Fibroblast of skin of left quadriceps (primary cell): ENCODE data around the gene ERP44.
A peak's percentile ranks its signal among the peaks of the same experiment; 100 is the strongest.
"Not testable (repeated sequence)": the region's sequence is repeated elsewhere in the genome, so short reads cannot be mapped to it uniquely, and the experiment has no call there.

Source experiments
- DNase-seq, 2 experiments: peaks; one replicate each; pipeline ENCODE4 v3.0.0-alpha.2; 2013; ENCODE audit warnings: low read depth in 2 of 2

The ERP44 gene

GRCh38 chr9:100098887-100099721 is at the start of gene ERP44, which contains the start of gene INVS:
Gene ERP44, minus strand, starts transcription at chr9:100099000. Its CDS starts 160 bp downstream, at chr9:100098840.
Gene INVS, plus strand, starts transcription at chr9:100099243. Its CDS starts 5,279 bp downstream, at chr9:100104522.
- DNase-seq: peak; percentile 98

GRCh38 chr9:100145976-100146375 is 47.2 kb upstream of the ERP44 start:
- DNase-seq: not testable (repeated sequence)

- not testable (repeated sequence) for DNase-seq
Measured at GRCh38 chr9:100145167-100145934, 46.6 kb upstream of the ERP44 start.

- DNase-seq: not testable (repeated sequence)
Measured at GRCh38 chr9:100141862-100142261, 43.1 kb upstream of the ERP44 start.

- DNase-seq: not testable (repeated sequence)
Measured at GRCh38 chr9:100140303-100140702, 41.5 kb upstream of the ERP44 start.

- not testable (repeated sequence) for DNase-seq
Measured at GRCh38 chr9:100136799-100137198, 38.0 kb upstream of the ERP44 start.

- no peak for DNase-seq
Measured at GRCh38 chr9:100134731-100135130, 35.9 kb upstream of the ERP44 start.

GRCh38 chr9:100131875-100132430 is 33.2 kb upstream of the ERP44 start:
- no peak for DNase-seq

GRCh38 chr9:100131216-100131615 is 32.4 kb upstream of the ERP44 start:
- DNase-seq: no peak

- DNase-seq: no peak
Measured at GRCh38 chr9:100129772-100130171, 31.0 kb upstream of the ERP44 start.

- no peak for DNase-seq
Measured at GRCh38 chr9:100126423-100126822, 27.6 kb upstream of the ERP44 start.

- no peak for DNase-seq
Measured at GRCh38 chr9:100125910-100126309, 27.1 kb upstream of the ERP44 start.

GRCh38 chr9:100125236-100125635 is 26.4 kb upstream of the ERP44 start:
- no peak for DNase-seq

- DNase-seq: no peak
Measured at GRCh38 chr9:100120286-100120685, 21.5 kb upstream of the ERP44 start.

- DNase-seq: no peak
Measured at GRCh38 chr9:100117316-100117715, 18.5 kb upstream of the ERP44 start.

GRCh38 chr9:100112677-100113336 is 14.0 kb upstream of the ERP44 start:
- DNase-seq: no peak

GRCh38 chr9:100111235-100111634 is 12.4 kb upstream of the ERP44 start:
- peak; percentile 94 for DNase-seq

GRCh38 chr9:100108559-100108958 is 9.8 kb upstream of the ERP44 start:
- DNase-seq: no peak

GRCh38 chr9:100106616-100107015 is 7.8 kb upstream of the ERP44 start:
- no peak for DNase-seq

- no peak for DNase-seq
Measured at GRCh38 chr9:100105861-100106260, 7.1 kb upstream of the ERP44 start.

- no peak for DNase-seq
Measured at GRCh38 chr9:100104314-100104713, 5.5 kb upstream of the ERP44 start.

- no peak for DNase-seq
Measured at GRCh38 chr9:100101608-100102007, 2.8 kb upstream of the ERP44 start.
